NCI-H1694 (cell line): ENCODE data around the gene MUC5B.

Source experiments
- DNase-seq: peaks from one replicate; lab custom pipeline; 2025; lab: John Stamatoyannopoulos, UW

Gene MUC5B

DNA sequence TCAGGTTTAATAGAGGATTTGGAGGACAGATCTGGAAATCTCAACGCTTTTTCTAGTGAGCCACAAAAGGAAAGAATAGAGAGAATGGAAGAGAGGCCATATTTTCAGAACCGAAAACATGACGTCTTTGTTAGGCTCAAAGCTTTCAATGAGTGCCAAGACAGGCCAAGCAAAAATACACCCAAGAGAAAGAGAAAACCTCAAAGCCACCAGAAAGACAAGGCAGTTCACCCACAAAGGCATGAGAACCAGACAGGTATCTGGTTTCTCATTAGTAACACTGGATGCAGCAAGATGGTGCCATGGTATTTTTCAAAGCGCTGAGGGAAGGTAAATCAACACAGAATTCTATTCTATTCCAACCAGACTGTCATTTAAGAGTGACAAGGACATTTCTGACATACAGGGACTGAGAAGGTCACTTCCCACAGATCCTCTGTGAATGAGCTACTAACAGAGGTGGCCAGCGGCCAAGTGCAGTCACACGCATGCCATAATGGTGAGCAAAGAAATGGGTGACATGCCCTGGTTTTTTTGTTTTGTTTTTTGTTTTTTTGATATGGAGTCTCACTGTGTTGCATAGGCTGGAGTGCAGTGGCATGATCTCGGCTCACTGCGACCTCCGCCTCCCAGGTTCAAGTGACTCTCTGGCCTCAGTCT is 44.7 kb downstream of the MUC5B start:
- no peak for DNase-seq

DNA sequence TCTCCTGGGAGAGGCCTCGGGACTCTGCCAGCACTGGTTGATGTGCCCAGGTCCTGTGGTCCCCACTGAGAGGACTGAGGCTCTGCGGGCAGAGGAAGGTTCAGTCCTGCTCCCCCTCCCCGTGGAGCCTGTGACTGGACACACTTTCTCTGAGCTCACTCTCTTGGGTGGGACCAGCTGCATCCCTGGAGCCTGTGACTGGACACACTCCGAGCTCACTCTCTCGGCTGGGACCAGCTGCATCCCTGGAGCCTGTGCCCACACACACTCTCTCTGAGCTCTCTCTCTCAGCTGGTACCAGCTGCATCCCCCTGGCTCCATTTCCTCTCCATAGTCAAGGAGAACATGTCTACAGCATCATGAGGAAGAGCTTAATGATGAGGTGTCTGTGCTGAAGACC is 47.1 kb downstream of the MUC5B start:
- no peak for DNase-seq

DNA sequence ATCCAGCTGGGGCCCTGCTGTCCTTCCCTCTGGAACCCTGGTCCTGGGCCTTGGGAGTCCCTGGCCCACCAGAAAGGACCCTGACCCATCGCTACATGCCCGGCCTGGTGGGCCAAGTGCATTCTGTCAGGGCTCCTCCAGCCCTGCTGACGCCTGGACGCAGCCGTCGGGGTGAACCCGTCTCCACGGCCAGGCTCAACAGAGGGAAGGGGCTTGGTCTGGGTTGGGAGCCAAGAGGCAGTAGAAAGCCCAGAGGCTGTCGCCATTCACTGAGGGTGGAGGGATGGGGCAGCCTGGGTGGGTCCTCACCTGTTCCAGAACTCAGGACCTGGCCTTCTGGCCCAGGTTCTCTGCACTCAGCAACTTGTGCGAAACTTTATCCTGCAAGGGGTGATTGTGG is 47.6 kb downstream of the MUC5B start:
- no peak for DNase-seq

DNA sequence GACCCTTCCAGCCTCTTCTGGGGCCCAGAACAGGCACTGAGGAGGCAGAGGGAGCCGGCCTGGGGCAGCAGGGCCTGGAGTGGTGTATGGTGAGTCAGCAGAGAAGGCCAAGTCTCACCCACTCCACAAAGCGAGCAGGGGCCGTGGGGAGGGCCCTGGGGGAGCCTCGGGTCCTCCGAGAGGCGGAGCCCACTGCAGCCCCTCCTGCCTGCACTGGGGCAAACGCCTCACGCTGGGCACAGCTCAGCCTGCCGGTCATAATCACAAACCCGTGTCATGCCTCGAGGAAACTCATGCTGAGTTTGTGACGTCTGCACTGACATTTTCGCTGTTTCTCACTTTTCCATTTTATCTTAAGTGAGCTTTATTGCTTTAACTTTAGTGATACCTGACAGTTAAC is 48.1 kb downstream of the MUC5B start:
- no peak for DNase-seq

DNA sequence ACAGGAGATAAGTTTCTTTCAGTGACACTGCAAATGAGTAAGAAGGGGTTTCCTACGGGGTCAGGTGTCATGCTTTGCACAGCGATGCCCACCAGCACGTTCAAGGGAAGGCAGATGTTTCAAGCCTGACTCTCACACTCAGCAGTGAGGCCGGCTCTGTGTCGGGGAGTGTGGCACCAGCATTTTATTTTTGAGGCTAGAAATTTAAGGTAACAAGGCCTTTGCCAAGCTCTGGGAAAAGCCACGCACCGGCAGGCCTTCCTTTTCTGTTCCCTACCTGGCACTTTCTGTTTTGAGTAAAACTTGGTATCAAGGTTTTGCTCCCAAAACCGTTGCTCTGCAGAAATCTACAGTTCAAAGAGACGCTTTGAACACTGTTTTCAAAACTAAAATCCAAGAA is 48.5 kb downstream of the MUC5B start:
- DNase-seq: no peak

DNA sequence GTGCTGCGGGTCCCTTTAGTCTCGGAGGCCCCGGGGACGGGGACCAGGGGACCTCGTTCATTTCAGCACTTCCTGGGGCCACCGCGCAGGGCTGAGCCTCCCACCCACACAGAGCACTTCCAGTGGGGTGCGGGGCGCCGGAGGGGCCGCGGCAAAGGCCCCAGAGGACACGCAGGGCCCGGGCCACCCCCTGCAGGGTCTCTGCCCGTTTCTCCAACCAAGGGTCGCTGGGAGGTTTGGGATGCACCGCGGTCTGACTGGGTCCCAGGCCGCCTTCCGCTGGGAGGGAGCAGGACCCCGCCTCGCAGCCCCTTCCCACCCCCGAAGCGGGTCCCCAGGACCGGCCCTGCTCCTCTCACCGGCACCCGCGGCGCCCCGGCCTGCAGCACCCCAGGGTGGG is 49.1 kb downstream of the MUC5B start:
- DNase-seq: no peak

DNA sequence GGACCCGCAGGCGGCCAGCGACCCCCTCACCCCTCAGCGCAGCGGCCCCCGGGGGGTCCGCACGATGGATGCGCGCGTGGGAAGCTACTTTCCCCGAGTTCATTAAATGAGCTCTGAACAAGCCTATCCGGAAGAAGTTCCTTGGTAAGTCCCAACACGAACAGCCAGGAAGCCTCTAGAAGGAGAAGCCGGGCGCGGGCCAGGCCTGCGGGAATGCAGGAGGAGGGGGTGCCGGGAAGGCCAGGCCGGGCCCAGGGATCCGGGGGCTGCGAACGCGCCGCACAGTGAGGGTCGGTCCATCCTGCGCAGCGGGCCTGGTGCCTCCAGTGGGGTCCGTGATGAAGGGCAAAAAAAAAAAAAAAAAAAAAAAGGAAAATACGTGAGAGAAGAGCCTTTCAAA is 49.7 kb downstream of the MUC5B start:
- no peak for DNase-seq

DNA sequence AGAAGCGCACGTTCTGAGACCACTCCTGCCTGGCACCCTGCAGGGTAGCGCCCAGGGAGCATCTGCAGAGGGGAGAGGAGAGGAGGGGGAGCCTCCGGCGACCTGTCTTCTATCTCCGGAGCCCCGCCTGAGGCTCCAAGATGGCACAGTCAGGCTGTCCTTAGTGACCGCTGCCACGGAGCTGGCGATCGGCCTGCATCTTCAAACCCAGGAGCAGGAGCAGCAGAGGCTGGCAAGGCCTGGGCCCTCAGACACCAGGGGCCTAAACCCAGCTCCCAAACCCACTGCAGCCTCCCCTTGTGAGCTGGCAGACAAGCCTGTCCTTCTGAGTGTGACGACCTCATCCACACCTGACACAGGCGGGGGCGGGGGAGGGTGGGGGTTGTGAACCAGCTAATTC is 51.6 kb downstream of the MUC5B start:
- DNase-seq: no peak

DNA sequence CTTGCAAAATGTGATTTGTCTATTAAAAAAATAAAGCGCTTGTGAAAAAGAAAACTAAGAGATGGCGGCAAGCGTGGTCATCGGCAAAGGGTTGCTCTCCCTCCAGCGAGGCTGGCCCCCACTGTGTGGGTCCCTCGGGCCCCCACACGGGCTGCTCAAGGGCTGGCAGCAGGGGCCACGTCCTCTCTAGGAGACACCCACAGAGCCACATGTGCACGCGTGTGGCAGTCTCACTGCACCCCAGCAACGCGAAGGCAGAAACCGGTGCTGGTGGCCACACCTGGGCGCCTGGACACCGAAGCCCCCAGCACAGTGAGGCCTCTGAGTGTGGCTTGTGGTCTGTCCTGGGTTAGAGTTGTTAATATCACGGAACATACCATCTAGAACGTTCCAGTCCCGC is 52.2 kb downstream of the MUC5B start:
- DNase-seq: no peak

DNA sequence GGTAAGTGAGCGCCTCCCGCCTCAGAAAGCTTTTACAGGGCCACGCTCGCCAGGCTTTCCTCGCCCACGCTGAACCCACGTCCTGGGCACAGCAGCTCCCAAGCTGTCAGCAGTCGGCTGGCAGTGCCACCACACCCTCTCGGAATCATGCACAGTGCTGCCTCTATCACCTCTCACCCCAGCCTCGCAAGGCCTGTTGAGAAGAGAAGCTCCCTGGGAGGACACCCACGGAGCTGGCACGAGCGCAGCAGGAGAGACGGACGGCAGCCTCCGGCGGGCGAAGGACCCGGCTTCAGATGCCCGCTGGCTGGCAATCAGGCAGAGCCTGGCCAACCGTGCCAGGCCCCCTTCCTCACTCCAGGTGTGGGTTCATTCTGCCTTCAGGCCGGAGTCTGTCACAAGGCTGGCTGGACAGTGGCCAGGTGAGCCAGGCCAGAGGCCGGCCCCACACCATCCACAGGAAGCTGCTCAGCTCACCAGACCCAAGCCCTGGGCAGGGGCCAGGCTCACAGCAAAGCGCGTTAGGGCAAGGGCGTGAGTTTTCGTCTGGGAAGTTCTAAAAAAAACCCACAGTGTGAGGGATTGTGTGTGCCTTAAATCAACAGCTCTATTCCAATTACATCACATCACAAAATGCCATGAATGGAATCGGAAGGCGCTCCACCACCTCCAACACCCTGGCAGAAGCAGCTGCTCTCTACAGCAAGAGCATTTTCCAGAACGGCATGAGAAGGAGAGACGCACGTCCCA is 53.4 kb downstream of the MUC5B start:
- DNase-seq: no peak

DNA sequence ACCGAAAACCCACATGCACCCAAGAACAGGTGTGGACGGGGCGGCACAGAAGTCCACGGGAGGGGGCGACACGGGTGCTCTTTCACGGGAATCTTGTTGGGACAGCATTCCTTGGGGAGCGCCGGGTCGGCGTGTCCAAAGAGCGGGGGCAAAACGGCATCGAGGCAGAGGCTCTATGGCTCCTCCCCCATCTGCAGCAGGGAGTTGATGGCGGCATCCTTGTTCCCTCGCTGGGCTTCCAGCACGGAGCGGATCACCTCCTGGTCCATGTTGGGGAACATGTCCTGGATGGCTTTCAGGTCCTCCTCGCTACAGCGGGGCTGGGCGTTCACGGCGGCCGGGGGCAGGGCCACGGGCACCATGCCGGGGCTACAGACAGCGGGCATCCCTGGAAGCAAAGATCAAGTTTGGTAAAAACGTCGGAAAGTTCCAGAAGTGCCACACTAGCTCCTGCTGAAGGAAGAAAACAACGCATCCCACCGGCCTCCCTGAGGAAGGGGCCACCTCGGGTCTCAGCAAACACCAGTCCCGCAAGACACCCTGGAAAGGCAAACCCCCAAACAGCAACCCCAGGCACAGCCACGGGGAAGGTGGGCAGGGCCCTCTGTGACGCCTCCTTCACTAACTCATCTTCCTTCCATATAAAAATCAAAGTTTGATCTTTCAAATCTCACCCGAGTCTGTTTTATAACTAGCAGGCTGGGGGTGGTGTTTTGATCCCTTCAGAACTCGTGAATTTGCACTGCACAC is 54.2 kb downstream of the MUC5B start:
- DNase-seq: no peak

DNA sequence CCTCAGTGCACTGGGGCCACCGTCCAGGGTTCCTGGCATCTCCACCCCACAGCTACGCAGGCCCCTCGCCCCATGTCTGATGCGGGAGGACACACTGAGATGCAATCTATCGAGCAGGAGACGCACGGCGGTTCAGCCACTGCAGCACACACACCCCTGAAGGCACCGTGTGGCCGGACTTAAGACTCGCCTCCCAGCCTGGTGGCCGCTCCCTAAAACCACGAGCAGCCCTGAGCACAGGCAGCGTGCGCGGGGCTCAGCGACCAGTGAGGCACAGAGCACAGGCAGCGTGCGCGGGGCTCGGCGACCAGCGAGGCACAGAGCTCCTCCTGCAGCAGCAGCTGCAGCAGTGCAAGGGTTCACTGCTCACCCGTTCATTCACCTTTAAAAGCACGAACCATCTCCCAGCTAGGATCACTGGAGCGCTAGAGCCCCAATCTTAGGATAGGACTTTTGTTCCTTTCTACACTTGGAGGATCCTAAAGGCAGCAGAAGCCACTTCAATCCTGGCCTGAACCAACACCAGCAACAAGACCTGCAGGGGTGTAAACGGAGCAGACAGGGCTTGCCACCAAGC is 55.2 kb downstream of the MUC5B start:
- DNase-seq: no peak

DNA sequence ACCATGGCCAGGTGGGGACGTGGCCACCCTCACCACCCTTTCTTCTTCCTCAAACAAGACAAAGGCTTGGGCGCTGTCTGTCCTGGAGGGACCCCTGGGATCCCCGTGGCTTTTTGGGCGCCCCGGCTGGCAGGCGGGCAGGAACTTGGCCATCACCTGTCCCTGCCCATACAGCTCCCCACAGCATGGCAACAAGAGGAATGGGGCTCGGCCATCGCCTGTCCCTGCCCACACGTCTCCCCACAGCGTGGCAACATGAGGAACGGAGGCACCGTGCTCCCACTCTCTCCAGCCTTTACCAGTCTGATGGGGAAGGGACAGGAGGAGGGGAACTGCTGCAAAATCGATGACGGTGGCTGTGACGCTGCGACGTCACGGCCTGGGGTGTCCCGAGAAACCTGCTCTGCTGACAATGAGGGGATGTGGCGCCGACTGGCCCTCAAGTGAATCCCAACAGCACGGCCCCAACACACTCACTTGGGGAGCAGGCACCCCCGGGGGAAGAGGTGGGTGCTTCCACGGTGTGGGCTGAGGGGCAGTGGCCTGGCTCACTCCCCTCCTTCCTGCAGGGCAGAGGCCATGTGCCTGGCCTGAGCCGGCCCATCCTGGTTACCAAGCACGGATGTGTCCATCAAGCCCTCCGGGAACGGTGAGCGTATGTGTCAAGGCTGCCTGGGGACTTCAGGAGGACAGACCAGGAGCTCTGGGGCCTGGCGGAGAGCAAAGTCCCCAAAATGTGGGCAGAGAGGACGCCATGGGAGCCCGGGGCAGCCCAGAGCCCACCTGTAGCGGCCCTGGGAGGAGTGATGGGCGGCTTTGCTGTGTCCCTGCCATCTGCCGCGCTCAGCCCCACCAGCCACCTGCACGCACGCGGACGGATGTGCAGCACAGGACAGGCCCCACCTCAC is 56.2 kb downstream of the MUC5B start:
- no peak for DNase-seq

DNA sequence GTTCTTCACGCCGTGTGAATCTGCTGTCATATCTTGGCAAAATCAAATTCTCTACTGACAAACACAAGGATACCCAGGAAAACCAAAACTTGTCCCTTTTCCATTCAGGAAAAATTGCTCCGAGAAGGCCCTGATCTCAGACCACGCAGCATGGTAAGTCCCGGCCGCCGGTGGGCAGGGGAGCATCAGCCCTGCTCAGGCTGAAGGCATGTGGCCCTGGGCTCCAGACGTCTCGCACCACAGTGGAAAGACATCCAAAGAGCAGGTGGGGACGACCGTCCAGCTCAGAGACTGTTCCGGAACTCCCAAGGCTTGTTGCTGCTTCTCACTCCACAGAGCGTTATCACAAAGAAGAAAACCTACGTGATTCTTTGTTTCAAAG is 56.8 kb downstream of the MUC5B start:
- DNase-seq: no peak

DNA sequence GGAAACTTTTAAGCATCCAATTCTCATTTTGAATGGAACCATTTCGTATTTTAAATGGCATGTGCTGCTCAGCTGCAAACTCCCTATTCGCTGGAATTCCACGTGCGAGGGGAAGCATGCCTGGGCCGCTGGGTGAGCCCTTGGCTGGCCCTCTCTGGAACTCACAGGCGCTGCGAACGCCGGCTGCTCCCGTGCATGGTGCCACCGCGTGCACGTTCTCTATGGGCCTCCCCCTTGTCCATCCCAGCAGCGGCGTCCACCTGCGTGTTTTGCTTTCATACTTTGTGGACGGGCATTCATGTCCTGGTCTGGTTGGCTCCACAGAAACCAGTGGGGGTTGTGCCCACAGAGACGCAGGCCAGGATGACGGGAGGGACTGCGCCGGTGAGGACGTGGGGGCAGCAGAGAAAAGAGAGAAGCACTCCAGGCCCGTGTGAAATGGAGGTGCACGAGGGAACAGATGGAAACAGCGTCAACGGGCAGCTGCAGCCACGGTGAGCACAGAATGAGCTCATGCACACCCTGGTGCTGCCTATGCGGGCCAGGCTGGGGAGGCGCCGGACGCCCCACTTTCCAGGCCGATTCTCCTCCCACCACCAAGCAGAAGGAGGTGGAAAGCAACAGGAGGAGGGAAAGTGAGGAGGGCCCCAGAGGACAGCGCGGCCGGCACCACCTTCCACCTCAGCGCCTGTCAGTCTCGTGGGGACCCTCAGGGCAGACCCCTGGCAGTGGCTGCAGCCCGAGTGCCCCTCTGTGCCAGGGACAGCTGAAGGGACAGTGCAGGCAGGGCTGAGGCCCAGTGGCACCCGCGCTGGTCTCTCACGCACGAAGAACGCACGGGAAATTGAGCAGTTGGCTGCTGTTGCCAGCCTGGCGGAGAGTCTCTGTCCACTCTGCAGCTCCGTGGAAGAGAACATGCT is 57.5 kb downstream of the MUC5B start:
- DNase-seq: no peak

DNA sequence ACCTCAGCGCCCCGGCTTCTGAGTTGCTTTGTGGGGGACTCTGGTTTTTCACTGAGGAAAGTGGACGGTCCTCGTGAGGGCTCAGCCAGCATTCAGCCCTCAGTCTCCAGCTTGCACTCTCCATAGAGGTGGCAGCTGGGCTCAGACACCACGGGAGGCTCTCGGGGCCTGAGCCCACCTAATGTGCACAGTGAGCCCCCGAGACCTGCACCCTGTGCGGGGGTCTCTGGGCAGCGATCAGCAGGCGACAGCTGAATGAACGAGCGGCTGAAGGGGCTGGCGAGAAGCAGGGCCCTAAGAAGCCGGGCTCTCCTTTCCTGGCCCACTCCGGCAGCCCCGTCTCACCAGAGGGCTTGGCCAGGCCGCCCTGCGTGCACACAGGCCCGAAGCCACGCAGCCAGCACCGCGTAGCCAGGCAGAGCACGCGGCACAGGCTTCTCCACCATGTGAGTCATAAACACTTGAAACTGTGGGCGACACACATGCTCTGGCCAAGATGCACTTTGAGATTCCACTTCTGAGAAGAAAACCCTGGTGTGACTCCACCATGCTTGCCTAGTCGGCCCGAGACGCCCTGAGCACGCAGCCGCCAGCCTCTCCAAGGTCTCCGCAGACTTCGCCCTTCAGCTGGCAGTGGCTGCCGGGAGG is 58.6 kb downstream of the MUC5B start:
- DNase-seq: no peak

DNA sequence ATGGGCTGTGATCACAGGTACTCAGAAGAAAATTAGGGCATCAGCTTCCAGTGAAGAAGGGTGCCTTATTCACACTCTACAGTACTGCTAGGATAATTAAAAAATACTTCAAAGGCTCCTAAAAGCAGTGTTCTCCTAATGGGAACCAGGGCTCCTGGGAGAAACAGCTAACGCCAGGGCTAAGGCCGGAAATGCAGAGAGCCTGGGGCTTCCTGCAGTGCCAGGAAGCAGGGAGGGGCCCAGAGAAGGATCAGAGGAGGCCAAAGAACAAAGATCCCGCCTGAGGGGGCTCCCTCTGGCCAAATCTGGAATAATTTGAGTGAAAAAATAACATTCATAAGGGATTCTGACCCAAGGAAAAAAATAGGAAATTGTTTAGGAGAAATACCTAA is 59.1 kb downstream of the MUC5B start:
- no peak for DNase-seq

DNA sequence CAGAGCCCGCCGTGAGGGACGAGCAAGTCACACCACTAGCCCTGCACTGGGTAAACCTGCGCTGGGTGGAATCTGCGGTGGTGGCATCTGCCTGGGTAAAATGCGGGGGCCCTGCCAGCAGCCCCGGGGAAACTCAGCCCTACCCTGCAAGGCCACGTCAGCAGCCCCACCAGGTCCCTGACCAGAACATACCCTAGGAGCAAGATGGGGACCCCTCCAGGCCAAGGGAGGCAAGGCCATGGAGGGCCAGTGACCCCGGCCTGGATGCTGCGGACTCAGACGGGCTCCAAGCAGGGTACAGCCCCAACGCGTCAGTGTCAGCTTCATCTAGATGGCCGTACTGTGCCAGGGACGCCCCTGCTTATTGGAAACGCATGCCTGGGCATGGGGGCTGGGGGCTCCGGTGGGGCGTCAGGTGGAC is 60.2 kb downstream of the MUC5B start:
- DNase-seq: no peak

DNA sequence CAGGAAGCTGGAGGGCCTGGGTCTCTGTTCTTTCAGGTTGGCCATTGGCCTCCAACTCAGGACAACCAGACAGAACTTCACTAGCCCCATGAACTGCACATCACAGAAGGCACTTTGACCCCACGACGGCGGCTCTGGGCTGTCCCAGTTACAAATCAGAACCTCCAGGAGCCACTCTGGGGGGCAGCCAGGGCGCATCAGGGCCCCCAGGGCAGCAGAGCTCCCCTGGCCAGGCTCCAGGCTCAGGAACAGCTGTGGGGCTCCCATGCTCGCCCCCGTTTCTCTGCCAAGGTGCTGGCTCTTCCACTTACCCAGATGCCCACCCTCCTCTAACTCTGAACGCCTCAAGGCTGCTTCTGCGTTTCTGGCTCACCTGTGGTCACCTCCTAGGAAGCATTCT is 61.0 kb downstream of the MUC5B start:
- no peak for DNase-seq

DNA sequence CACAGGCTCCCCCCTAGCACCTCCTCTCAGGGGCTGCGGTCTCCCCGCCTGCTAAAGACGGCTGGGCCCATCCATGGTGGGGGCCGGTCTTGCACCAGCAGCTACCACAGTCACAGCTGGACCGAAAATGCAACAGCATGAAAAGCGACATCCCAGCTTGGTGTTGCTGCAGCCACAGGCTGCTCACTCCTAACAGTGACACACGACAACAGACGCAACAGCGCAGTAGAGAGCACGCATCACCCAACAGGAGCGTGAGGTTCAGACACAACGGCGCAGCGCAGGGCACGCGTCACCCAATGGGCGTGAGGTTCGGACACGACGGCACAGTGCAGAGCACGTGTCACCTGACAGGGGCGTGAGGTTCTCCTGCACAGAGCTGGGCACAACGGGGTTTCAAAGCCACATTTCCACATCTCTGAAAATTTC is 62.5 kb downstream of the MUC5B start:
- DNase-seq: no peak
